ENCODE results near the gene SOX10.

SOX10 gene

DNA sequence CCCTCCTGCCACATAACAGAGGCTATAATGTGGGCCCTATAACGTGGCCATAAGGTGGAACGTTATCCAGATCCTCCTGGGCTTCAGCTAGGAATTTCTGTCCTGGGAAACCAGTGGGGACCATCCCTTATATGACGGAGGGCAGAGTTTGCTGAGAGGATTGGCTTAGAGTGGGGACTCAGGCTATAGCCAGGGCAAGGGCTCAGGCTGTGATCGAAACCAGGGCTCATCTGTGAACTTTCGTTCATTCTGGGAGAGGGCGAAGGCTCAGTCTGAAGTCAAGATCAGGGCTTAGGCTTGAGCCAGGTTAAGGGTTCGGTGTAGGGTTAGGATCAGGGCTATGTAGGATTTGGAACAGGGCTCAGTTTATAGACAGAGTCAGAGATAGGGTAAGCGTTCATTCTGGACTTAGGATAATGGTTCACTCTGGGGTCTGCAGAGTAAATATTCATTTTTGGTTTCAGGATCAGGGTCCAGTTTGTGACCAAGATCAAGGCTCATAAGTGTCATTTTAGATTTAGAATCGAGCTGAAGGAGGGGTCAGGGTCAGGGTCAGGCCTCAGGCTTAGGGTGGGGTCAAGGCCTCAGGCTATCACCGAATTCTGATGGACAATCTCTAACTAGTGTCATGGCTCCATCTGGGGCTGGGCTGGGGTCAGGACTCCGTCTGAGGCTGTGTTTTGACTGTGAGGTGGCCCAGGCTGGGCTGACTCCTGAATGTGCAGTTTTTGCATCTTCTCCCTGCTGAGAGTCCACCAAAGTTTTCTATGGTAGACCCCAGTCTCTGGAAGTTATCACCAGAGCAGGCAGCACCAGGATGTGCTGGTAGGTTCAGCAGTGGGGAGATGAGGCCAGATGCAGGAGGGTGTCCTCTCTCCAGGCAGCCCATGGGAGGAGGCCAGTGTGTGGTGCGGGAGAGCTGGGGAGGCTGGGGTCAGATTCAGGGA is 33.9 kb upstream of the SOX10 start:
- ChIA-PET POLR2A (no interaction called here), CTCF (no interaction called here)
- no peak for DNase-seq (ENCODE audit: extremely low spot score)
- TF ChIP-seq SP1 (IDR thresholded peaks at IDR 0.05): no peak
- no peak for TF ChIP-seq TARDBP (IDR thresholded peaks at IDR 0.05)

- TF ChIP-seq FOXK2 (IDR thresholded peaks at IDR 0.05) (no peak), LEF1 (IDR thresholded peaks at IDR 0.05; ENCODE audit: borderline replicate concordance) (no peak), SUZ12 (IDR thresholded peaks at IDR 0.05) (no peak)
- POLR2A ChIA-PET: no interaction called here
- CTCF ChIA-PET: no interaction called here
- no peak for DNase-seq (ENCODE audit: extremely low spot score)
These were observed 33.0 kb upstream of the SOX10 start for GRCh38 chr22:38017272-38017920.

DNA sequence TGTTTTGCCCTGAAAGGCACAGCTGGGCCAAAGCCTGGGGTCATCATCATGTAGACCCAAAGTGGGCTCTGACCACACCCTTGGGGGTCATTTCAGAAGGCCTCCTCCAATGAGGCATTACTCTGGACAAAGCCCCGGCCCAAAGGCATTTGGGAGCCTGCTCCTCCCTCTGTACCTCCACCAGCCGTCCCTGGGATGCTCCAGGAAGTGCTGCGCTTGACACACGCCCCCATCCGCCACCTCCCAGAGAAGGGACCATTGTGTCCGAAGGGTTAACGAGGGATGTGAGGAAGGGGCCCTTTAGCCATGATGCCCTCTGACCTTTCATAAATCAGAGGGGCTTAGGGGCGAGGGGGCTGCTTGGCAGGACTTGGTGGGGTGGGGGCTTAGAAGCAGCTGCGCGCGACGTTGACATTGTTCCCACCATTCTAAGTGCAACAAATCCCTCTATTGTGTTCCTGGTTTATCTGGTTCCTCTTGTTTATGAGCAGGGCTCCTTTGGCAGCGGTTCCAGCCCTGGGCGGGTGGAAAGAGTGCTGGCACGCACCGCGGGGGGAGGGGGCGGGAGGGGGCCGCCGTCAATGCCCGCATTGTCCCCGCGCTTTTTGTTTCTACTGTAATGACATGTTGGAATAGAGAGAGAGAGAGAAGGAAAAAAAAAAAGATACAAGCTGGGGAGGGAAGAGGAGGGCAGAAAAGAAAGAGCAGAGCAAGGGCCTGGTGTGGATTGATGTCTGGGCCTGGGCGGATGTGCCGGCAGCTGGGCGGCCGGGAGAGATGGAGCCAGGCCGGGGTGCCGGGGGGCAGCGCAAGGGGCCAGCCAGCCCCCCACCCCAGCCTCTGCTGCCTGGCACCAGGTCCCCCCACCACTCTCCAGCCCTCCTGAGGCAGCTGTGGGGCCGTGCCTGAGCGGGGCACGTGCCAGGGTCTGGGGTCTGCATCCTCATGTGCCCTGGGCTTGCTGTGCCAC is 32.1 kb upstream of the SOX10 start:
- ChIA-PET CTCF (no interaction called here), POLR2A (no interaction called here)
- DNase-seq (ENCODE audit: extremely low spot score): no peak
- no peak for TF ChIP-seq FOXA1 (IDR thresholded peaks at IDR 0.05)

DNA sequence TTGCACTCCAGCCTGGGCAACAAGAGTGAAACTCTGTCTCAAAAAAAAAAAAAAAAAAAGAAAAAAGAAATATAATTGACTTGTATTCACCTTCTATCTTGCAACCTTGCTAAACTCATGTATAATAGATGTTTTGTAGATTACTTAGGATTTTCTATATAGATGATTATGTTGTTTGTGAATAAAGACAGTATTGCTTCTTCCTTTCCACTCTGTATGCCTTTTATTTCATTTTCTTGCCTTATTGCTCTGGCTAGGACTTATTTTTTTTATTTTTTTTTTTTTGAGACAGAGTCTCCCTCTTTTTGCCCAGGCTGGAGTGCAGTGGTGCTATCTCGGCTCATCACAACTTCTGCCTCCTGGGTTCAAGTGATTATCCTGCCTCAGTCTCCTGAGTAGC is 29.7 kb upstream of the SOX10 start:
- no peak for DNase-seq (ENCODE audit: extremely low spot score)
- TF ChIP-seq ZNF384 (IDR thresholded peaks at IDR 0.05) (peak; percentile 72), ARNT (IDR thresholded peaks at IDR 0.05) (no peak)
- CTCF ChIA-PET: interaction anchor here (0.7 kb wide), 1 partner anchor 131 kb away, joined by 3 read pairs; no protein-coding TSS in a partner anchor
- POLR2A ChIA-PET: no interaction called here

DNA sequence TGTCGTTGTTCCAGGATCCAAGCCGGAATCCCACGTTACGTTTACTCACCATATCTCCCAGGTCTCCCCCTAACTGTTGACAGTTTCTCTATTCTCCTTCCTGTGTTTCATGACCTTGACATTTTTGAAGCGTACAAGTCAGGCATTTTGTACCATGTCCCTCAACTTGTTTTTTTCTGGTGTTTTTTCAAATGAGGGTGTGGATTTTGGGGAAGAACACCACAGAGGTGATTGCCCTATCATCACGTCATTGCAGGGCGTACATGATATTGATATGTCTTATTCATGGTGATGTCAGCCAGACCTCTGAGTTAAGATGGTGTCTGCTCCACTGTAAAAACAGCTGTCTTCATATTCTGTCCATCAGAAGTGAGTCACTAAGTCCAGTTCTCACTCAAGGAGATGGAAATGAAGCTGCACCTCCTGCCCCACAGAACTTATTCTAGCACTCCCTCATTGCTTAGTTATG is 28.3 kb upstream of the SOX10 start:
- no peak for TF ChIP-seq LEF1 (IDR thresholded peaks at IDR 0.05; ENCODE audit: borderline replicate concordance)
- TF ChIP-seq ELF4 (IDR thresholded peaks at IDR 0.05): no peak
- no peak for TF ChIP-seq ZNF384 (IDR thresholded peaks at IDR 0.05)
- no peak for TF ChIP-seq FOXM1 (IDR thresholded peaks at IDR 0.05; ENCODE audit: borderline replicate concordance)
- TF ChIP-seq CTBP1 (IDR thresholded peaks at IDR 0.05; ENCODE audit: borderline replicate concordance): no peak
- TF ChIP-seq PKNOX1 (IDR thresholded peaks at IDR 0.05): no peak
- no peak for TF ChIP-seq TARDBP (IDR thresholded peaks at IDR 0.05)
- TF ChIP-seq NFRKB (IDR thresholded peaks at IDR 0.05): no peak
- no peak for TF ChIP-seq FOXA1 (IDR thresholded peaks at IDR 0.05)
- no peak for TF ChIP-seq FOXK2 (IDR thresholded peaks at IDR 0.05)
- TF ChIP-seq L3MBTL2 (conservative IDR thresholded peaks at IDR 0.05): no peak
- no peak for TF ChIP-seq ARNT (IDR thresholded peaks at IDR 0.05)
- no peak for DNase-seq (ENCODE audit: extremely low spot score)
- ChIA-PET CTCF (no interaction called here), POLR2A (no interaction called here)

- TF ChIP-seq PKNOX1 (IDR thresholded peaks at IDR 0.05) (no peak), FOXM1 (IDR thresholded peaks at IDR 0.05; ENCODE audit: borderline replicate concordance) (no peak), SUZ12 (IDR thresholded peaks at IDR 0.05) (no peak), SP1 (IDR thresholded peaks at IDR 0.05) (no peak), ZNF384 (IDR thresholded peaks at IDR 0.05) (no peak), NFRKB (IDR thresholded peaks at IDR 0.05) (no peak), CTBP1 (IDR thresholded peaks at IDR 0.05; ENCODE audit: borderline replicate concordance) (no peak)
- ChIA-PET CTCF (no interaction called here), POLR2A (no interaction called here)
- no peak for DNase-seq (ENCODE audit: extremely low spot score)
These were observed 24.8 kb upstream of the SOX10 start for GRCh38 chr22:38009000-38009806.

DNA sequence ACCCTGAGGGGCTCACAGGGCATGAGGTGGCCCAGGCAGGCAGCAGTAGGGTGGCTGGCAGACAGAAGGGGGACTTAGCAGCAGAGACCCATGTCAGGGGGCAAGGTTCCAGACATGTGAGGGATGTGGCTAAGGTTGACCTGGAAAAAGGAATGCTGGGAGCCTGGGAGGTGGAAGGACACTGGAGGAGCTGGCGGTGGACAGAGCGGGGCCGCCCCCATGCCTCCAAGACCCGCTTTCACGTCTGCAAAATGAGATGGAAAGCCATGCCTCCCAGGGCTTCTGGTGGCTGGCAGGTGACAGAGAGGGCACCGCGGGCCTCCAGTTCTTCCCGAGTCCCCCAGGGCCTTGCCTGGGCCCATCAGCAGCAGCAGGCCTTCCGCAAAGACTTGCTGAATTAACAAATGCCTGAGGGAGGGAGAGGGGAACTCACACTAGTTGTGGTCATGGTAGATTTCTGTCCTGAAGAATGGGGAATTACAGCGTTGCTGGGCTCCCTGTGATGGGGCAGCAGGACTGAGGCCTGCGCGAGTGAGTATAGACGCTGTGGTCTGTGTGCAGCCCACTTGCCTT is 23.1 kb upstream of the SOX10 start:
- DNase-seq (ENCODE audit: extremely low spot score): no peak
- CTCF ChIA-PET: interaction anchor here (1.0 kb wide), 1 partner anchor 25 kb away, joined by 3 read pairs; no protein-coding TSS in a partner anchor
- POLR2A ChIA-PET: no interaction called here
- no peak for TF ChIP-seq PKNOX1 (IDR thresholded peaks at IDR 0.05)
- no peak for TF ChIP-seq ARNT (IDR thresholded peaks at IDR 0.05)
- no peak for TF ChIP-seq ZNF384 (IDR thresholded peaks at IDR 0.05)
- no peak for TF ChIP-seq FOXM1 (IDR thresholded peaks at IDR 0.05; ENCODE audit: borderline replicate concordance)

Data from HEK293T (cell line).